ENCODE results near the gene DERA.

Gene DERA

GRCh38 chr12:15882118-15882971, 28.8 kb upstream of the DERA start, which contains the start of gene STRAP:
TSS of gene STRAP (plus strand) at chr12:15882387. CDS start at chr12:15882708, 321 bp downstream.
- Histone ChIP-seq H3K9ac (ENCODE audit: low read depth, low read length) (peak within 1 kb of the TSS; percentile 100), H3K36me3 (ENCODE audit: insufficient read depth, low read length) (peaks cover 28% of the 10 kb centered on the region), H3K4me2 (ENCODE audit: low read length) (peak within 1 kb of the TSS; percentile 98), H3K27me3 (ENCODE audit: control insufficient read depth, insufficient read depth, low read length) (no peaks in the 10 kb centered on the region), H3K9me3 (replicated peaks; ENCODE audit: low read length) (no peaks in the 10 kb centered on the region), H3K4me3 (ENCODE audit: low read length) (peak within 1 kb of the TSS; percentile 96), H3K4me1 (ENCODE audit: control insufficient read depth, insufficient read depth, low read length) (peaks cover 25% of the 10 kb centered on the region)

- peak overlapping the region; percentile 100 for H3K9ac ChIP-seq (ENCODE audit: low read depth, low read length)
- peak overlapping the region; percentile 98 for H3K4me2 ChIP-seq (ENCODE audit: low read length)
- H3K9me3 ChIP-seq (replicated peaks; ENCODE audit: low read length), result no peaks in the 10 kb centered on the region
- H3K27me3 ChIP-seq (ENCODE audit: control insufficient read depth, insufficient read depth, low read length), result no peaks in the 10 kb centered on the region
- peak overlapping the region; percentile 96 for H3K4me3 ChIP-seq (ENCODE audit: low read length)
- peaks cover 36% of the 10 kb centered on the region for H3K4me1 ChIP-seq (ENCODE audit: control insufficient read depth, insufficient read depth, low read length)
- H3K36me3 ChIP-seq (ENCODE audit: insufficient read depth, low read length), result peaks cover 37% of the 10 kb centered on the region
Measured at GRCh38 chr12:15883536-15883935, 27.6 kb upstream of the DERA start.

- Histone ChIP-seq H3K4me3 (ENCODE audit: low read length) (peak overlapping the region; percentile 35), H3K9me3 (replicated peaks; ENCODE audit: low read length) (no peaks in the 10 kb centered on the region), H3K27me3 (ENCODE audit: control insufficient read depth, insufficient read depth, low read length) (no peaks in the 10 kb centered on the region), H3K4me2 (ENCODE audit: low read length) (peak overlapping the region; percentile 36), H3K4me1 (ENCODE audit: control insufficient read depth, insufficient read depth, low read length) (peaks cover 34% of the 10 kb centered on the region), H3K36me3 (ENCODE audit: insufficient read depth, low read length) (peaks cover 51% of the 10 kb centered on the region), H3K9ac (ENCODE audit: low read depth, low read length) (no peak overlapping the region)
Measured at GRCh38 chr12:15886372-15887042, 24.6 kb upstream of the DERA start.

- no peaks in the 10 kb centered on the region for H3K27me3 ChIP-seq (ENCODE audit: control insufficient read depth, insufficient read depth, low read length)
- no peak overlapping the region for H3K4me3 ChIP-seq (ENCODE audit: low read length)
- H3K4me2 ChIP-seq (ENCODE audit: low read length), result peak overlapping the region; percentile 36
- H3K36me3 ChIP-seq (ENCODE audit: insufficient read depth, low read length), result peaks cover 58% of the 10 kb centered on the region
- H3K4me1 ChIP-seq (ENCODE audit: control insufficient read depth, insufficient read depth, low read length), result peaks cover 34% of the 10 kb centered on the region
- no peak overlapping the region for H3K9ac ChIP-seq (ENCODE audit: low read depth, low read length)
- H3K9me3 ChIP-seq (replicated peaks; ENCODE audit: low read length), result no peaks in the 10 kb centered on the region
Measured at GRCh38 chr12:15887043-15887817, 23.9 kb upstream of the DERA start.

- Histone ChIP-seq H3K27me3 (ENCODE audit: control insufficient read depth, insufficient read depth, low read length) (no peaks in the 10 kb centered on the region), H3K9me3 (replicated peaks; ENCODE audit: low read length) (no peaks in the 10 kb centered on the region), H3K36me3 (ENCODE audit: insufficient read depth, low read length) (peaks cover 69% of the 10 kb centered on the region), H3K4me2 (ENCODE audit: low read length) (no peak overlapping the region), H3K4me3 (ENCODE audit: low read length) (no peak overlapping the region), H3K4me1 (ENCODE audit: control insufficient read depth, insufficient read depth, low read length) (peaks cover 19% of the 10 kb centered on the region), H3K9ac (ENCODE audit: low read depth, low read length) (no peak overlapping the region)
Measured at GRCh38 chr12:15892645-15893259, 18.4 kb upstream of the DERA start.

GRCh38 chr12:15893260-15893659, 17.9 kb upstream of the DERA start:
- no peak overlapping the region for H3K4me3 ChIP-seq (ENCODE audit: low read length)
- no peaks in the 10 kb centered on the region for H3K9me3 ChIP-seq (replicated peaks; ENCODE audit: low read length)
- H3K9ac ChIP-seq (ENCODE audit: low read depth, low read length), result no peak overlapping the region
- no peaks in the 10 kb centered on the region for H3K27me3 ChIP-seq (ENCODE audit: control insufficient read depth, insufficient read depth, low read length)
- no peak overlapping the region for H3K4me2 ChIP-seq (ENCODE audit: low read length)
- peaks cover 67% of the 10 kb centered on the region for H3K36me3 ChIP-seq (ENCODE audit: insufficient read depth, low read length)
- peaks cover 14% of the 10 kb centered on the region for H3K4me1 ChIP-seq (ENCODE audit: control insufficient read depth, insufficient read depth, low read length)

- Histone ChIP-seq H3K36me3 (ENCODE audit: insufficient read depth, low read length) (peaks cover 83% of the 10 kb centered on the region), H3K4me2 (ENCODE audit: low read length) (no peak overlapping the region), H3K4me1 (ENCODE audit: control insufficient read depth, insufficient read depth, low read length) (peaks cover 11% of the 10 kb centered on the region), H3K27me3 (ENCODE audit: control insufficient read depth, insufficient read depth, low read length) (no peaks in the 10 kb centered on the region), H3K9me3 (replicated peaks; ENCODE audit: low read length) (no peaks in the 10 kb centered on the region), H3K9ac (ENCODE audit: low read depth, low read length) (no peak overlapping the region), H3K4me3 (ENCODE audit: low read length) (no peak overlapping the region)
Measured at GRCh38 chr12:15896867-15897266, 14.3 kb upstream of the DERA start.

- H3K4me3 ChIP-seq (ENCODE audit: low read length), result no peak overlapping the region
- H3K36me3 ChIP-seq (ENCODE audit: insufficient read depth, low read length), result peaks cover 83% of the 10 kb centered on the region
Measured at GRCh38 chr12:15897433-15897832, 13.7 kb upstream of the DERA start.

GRCh38 chr12:15899282-15899870, 11.8 kb upstream of the DERA start:
- Histone ChIP-seq H3K4me3 (ENCODE audit: low read length) (no peak overlapping the region), H3K27me3 (ENCODE audit: control insufficient read depth, insufficient read depth, low read length) (no peaks in the 10 kb centered on the region), H3K9me3 (replicated peaks; ENCODE audit: low read length) (no peaks in the 10 kb centered on the region), H3K4me1 (ENCODE audit: control insufficient read depth, insufficient read depth, low read length) (peaks cover 11% of the 10 kb centered on the region), H3K36me3 (ENCODE audit: insufficient read depth, low read length) (peaks cover 90% of the 10 kb centered on the region), H3K4me2 (ENCODE audit: low read length) (no peak overlapping the region), H3K9ac (ENCODE audit: low read depth, low read length) (no peak overlapping the region)

More at GRCh38 chr12:15897433-15897832, 13.7 kb upstream of the DERA start:
- Histone ChIP-seq H3K27me3 (ENCODE audit: control insufficient read depth, insufficient read depth, low read length) (no peaks in the 10 kb centered on the region), H3K4me1 (ENCODE audit: control insufficient read depth, insufficient read depth, low read length) (peaks cover 11% of the 10 kb centered on the region), H3K4me2 (ENCODE audit: low read length) (no peak overlapping the region), H3K9ac (ENCODE audit: low read depth, low read length) (no peak overlapping the region), H3K9me3 (replicated peaks; ENCODE audit: low read length) (no peaks in the 10 kb centered on the region)

GRCh38 chr12:15904378-15904920, 6.7 kb upstream of the DERA start:
- no peak overlapping the region for H3K4me3 ChIP-seq (ENCODE audit: low read length)
- H3K36me3 ChIP-seq (ENCODE audit: insufficient read depth, low read length), result peaks cover 74% of the 10 kb centered on the region
- H3K4me2 ChIP-seq (ENCODE audit: low read length), result no peak overlapping the region

More at GRCh38 chr12:15904378-15904920, 6.7 kb upstream of the DERA start:
- Histone ChIP-seq H3K27me3 (ENCODE audit: control insufficient read depth, insufficient read depth, low read length) (no peaks in the 10 kb centered on the region), H3K9me3 (replicated peaks; ENCODE audit: low read length) (no peaks in the 10 kb centered on the region), H3K4me1 (ENCODE audit: control insufficient read depth, insufficient read depth, low read length) (no peaks in the 10 kb centered on the region), H3K9ac (ENCODE audit: low read depth, low read length) (no peak overlapping the region)
